Measurements from ENCODE around the gene ACOT4. TPM values are rescaled to one million over a fixed set of nuclear protein-coding genes. Genes with fewer than 3 reads are reported as not detected.

The ACOT4 gene
- total and polyA plus RNA-seq, 4 donors, result 0.15 to 1.6 (median 0.84) TPM

Other genes with a start within 250 kb of the ACOT4 start
- 10 to 100 TPM; 67.5 to 99.3 TPM for gene NUMB, start 133.3 kb upstream of the ACOT4 start, total RNA-seq
- gene NUMB, start 133.3 kb upstream of the ACOT4 start, polyA plus RNA-seq, result 10 to 100 TPM; 27.2 to 33.7 TPM
- 1 to 10 TPM; 7.1 to 9.2 TPM for gene RIOX1, start 100.9 kb upstream of the ACOT4 start, total RNA-seq
- 1 to 10 TPM; 2.5 to 4.0 TPM for gene RIOX1, start 100.9 kb upstream of the ACOT4 start, polyA plus RNA-seq
- 1 to 10 TPM; 4.6 to 9.0 TPM for gene ACOT1, start 54.7 kb upstream of the ACOT4 start, total RNA-seq
- 1 to 10 TPM; 5.2 to 5.4 TPM for gene ACOT1, start 54.7 kb upstream of the ACOT4 start, polyA plus RNA-seq
- under 1 TPM; 0.10 to 0.96 TPM for gene HEATR4, start 32.9 kb upstream of the ACOT4 start, total RNA-seq
- under 1 TPM; 0.15 to 0.38 TPM for gene HEATR4, start 32.9 kb upstream of the ACOT4 start, polyA plus RNA-seq
- 10 to 100 TPM; 19.9 to 36.9 TPM for gene ACOT2, start 22.7 kb upstream of the ACOT4 start, total RNA-seq
- gene ACOT2, start 22.7 kb upstream of the ACOT4 start, polyA plus RNA-seq, result 10 to 100 TPM; 19.4 to 28.7 TPM
- not detected for gene ACOT6, start 20.6 kb downstream of the ACOT4 start, total RNA-seq
- not detected for gene ACOT6, start 20.6 kb downstream of the ACOT4 start, polyA plus RNA-seq
- 10 to 100 TPM; 13.0 to 17.2 TPM for gene DNAL1, start 53.1 kb downstream of the ACOT4 start, total RNA-seq
- gene DNAL1, start 53.1 kb downstream of the ACOT4 start, polyA plus RNA-seq, result 10 to 100 TPM in 1 of 2 donors, 1 to 10 TPM in 1; 5.7 to 11.8 TPM
- 10 to 100 TPM; 36.7 to 45.5 TPM for gene PNMA1, start 122.5 kb downstream of the ACOT4 start, total RNA-seq
- 10 to 100 TPM; 22.4 to 35.2 TPM for gene PNMA1, start 122.5 kb downstream of the ACOT4 start, polyA plus RNA-seq

Measured in aorta (tissue), 4 donors.